H1 (cell line): ENCODE measurements around the gene RPS6KL1. TPM values are rescaled to one million over a fixed set of nuclear protein-coding genes. Genes with fewer than 3 reads are reported as not detected.

ENCODE experiments used
- CTCF ChIA-PET: fragments of 300-600 bp; sonication (Branson Sonifier 250); formaldehyde crosslinking; loops from one replicate; lab custom pipeline; 2021; ENCODE audit not compliant: partially characterized antibody; lab: Charles Lee
- POLR2A ChIA-PET: fragments of 300-600 bp; sonication (Branson Sonifier 250); formaldehyde crosslinking; loops from one replicate; lab custom pipeline; 2021; ENCODE audit warnings: inconsistent platforms; ENCODE audit not compliant: partially characterized antibody; lab: Charles Lee
- DNase-seq, 2 experiments: peaks; one replicate each; pipeline versions ENCODE4 v3.0.0 to v3.0.0-alpha.2; 2010 to 2022; ENCODE audit warnings: low spot score in 2 of 2, low read depth in 1 of 2, mixed read lengths in 1 of 2
- FAIRE-seq: peaks from 2 replicates; lab custom pipeline; 2011; peaks lifted over from hg19 to GRCh38; lab: Jason Lieb, UNC
- H2AFZ ChIP-seq: 2 replicates; pipeline ENCODE4 v1.8.1; 2012; ENCODE audit warnings: low read length, inconsistent platforms
- H2AK5ac ChIP-seq: 2 replicates; pipeline ENCODE4 v1.6.1; 2013; ENCODE audit warnings: low read depth, low read length
- H2BK120ac ChIP-seq: replicated peaks from 2 replicates; pipeline ENCODE3; 2013; ENCODE audit warnings: low read depth, low read length, inconsistent platforms
- H2BK12ac ChIP-seq: 2 replicates; pipeline ENCODE4 v1.6.1; 2013; ENCODE audit warnings: low read depth, low read length
- H2BK15ac ChIP-seq: 2 replicates; pipeline ENCODE4 v1.6.1; 2013; ENCODE audit warnings: low read length
- H2BK20ac ChIP-seq: 2 replicates; pipeline ENCODE4 v1.6.1; 2013; ENCODE audit warnings: low read length
- H2BK5ac ChIP-seq: 2 replicates; pipeline ENCODE4 v1.6.1; 2013; ENCODE audit warnings: low read depth, low read length
- H3K14ac ChIP-seq: 2 replicates; pipeline ENCODE4 v1.6.1; 2013; ENCODE audit warnings: inconsistent platforms; ENCODE audit not compliant: insufficient read length
- H3K18ac ChIP-seq: 2 replicates; pipeline ENCODE4 v1.6.1; 2013; ENCODE audit warnings: low read length; ENCODE audit errors: extremely low read depth
- H3K23ac ChIP-seq: 2 replicates; pipeline ENCODE4 v1.6.1; 2013; ENCODE audit warnings: inconsistent platforms; ENCODE audit not compliant: insufficient read length
- H3K23me2 ChIP-seq: 2 replicates; pipeline ENCODE4 v1.6.1; 2013; ENCODE audit warnings: low read depth, low read length
- H3K27ac ChIP-seq: 2 replicates; pipeline ENCODE4 v1.6.1; 2011; ENCODE audit warnings: low read depth, low read length, inconsistent platforms
- H3K27me3 ChIP-seq, 4 experiments: replicated peaks in 1 of 4; 1 replicate in 1 of 4; 2 replicates in 3 of 4; pipeline versions ENCODE4 v1.6.1 to v1.8.1; 2011 to 2013; ENCODE audit warnings: low read length in 3 of 4, mild to moderate bottlenecking in 3 of 4, inconsistent platforms in 2 of 4, mixed read lengths in 2 of 4, moderate library complexity in 1 of 4; ENCODE audit not compliant: control insufficient read depth in 3 of 4, insufficient read depth in 3 of 4; ENCODE audit errors: extremely low read depth in 1 of 4
- H3K36me3 ChIP-seq, 4 experiments: 2 replicates each; pipeline versions ENCODE4 v1.6.1 to v1.8.1; 2011 to 2013; ENCODE audit warnings: mild to moderate bottlenecking in 4 of 4, low read length in 3 of 4, moderate library complexity in 2 of 4, control low read depth in 1 of 4, inconsistent platforms in 1 of 4; ENCODE audit not compliant: insufficient read depth in 4 of 4, control insufficient read depth in 2 of 4
- H3K4ac ChIP-seq: replicated peaks from 2 replicates; pipeline ENCODE3; 2013; ENCODE audit warnings: low read length, low read depth, mixed read lengths, inconsistent platforms; ENCODE audit not compliant: insufficient read length
- H3K4me1 ChIP-seq, 4 experiments: replicated peaks in 1 of 4; 1 replicate in 1 of 4; 2 replicates in 3 of 4; pipeline versions ENCODE4 v1.6.1 to v1.8.1; 2011 to 2013; ENCODE audit warnings: low read length in 3 of 4, inconsistent platforms in 2 of 4, mixed read lengths in 1 of 4; ENCODE audit not compliant: insufficient read depth in 4 of 4, control insufficient read depth in 3 of 4
- H3K4me2 ChIP-seq, 2 experiments: 2 replicates each; pipeline versions ENCODE4 v1.6.1 to v1.8.1; 2011 to 2013; ENCODE audit warnings: low read depth in 2 of 2, low read length in 2 of 2, control low read depth in 1 of 2, inconsistent platforms in 1 of 2, mild to moderate bottlenecking in 1 of 2; ENCODE audit not compliant: insufficient read depth in 1 of 2
- H3K4me3 ChIP-seq, 4 experiments: fragments of 200-600, 300-600 bp in 1 of 4; sonication (generic), shearing (Covaris generic), sonication (Bioruptor Twin) in 1 of 4; 2 replicates each; pipeline versions ENCODE4 v1.5.1 to v1.8.1; 2011 to 2016; ENCODE audit warnings: low read length in 4 of 4, low read depth in 3 of 4, control low read depth in 2 of 4, inconsistent platforms in 2 of 4, mild to moderate bottlenecking in 2 of 4, mixed read lengths in 1 of 4, moderate library complexity in 1 of 4; ENCODE audit not compliant: insufficient read depth in 2 of 4; ENCODE audit errors: extremely low read depth in 1 of 4
- H3K56ac ChIP-seq: replicated peaks from 2 replicates; pipeline ENCODE3; 2013; ENCODE audit warnings: low read depth, mild to moderate bottlenecking, mixed read lengths, low read length, inconsistent platforms; ENCODE audit not compliant: insufficient read length
- H3K79me1 ChIP-seq: 2 replicates; pipeline ENCODE4 v1.6.1; 2013; ENCODE audit warnings: low read depth, low read length, control low read depth
- H3K79me2 ChIP-seq, 2 experiments: 2 replicates each; pipeline versions ENCODE4 v1.6.1 to v1.8.1; 2012 to 2013; ENCODE audit warnings: low read length in 2 of 2, mild to moderate bottlenecking in 2 of 2, inconsistent platforms in 1 of 2; ENCODE audit not compliant: insufficient read depth in 2 of 2, control insufficient read depth in 1 of 2
- H3K9ac ChIP-seq, 4 experiments: replicated peaks in 1 of 4; 1 replicate in 1 of 4; 2 replicates in 3 of 4; pipeline versions ENCODE4 v1.6.1 to v1.8.1; 2011 to 2013; ENCODE audit warnings: low read depth in 3 of 4, low read length in 3 of 4, control low read depth in 2 of 4, mild to moderate bottlenecking in 2 of 4, moderate library complexity in 2 of 4, inconsistent platforms in 1 of 4; ENCODE audit errors: extremely low read depth in 1 of 4
- H3K9me3 ChIP-seq, 2 experiments: 2 replicates each; pipeline versions ENCODE4 v1.6.1 to v1.8.1; 2012 to 2013; ENCODE audit warnings: mild to moderate bottlenecking in 2 of 2, moderate library complexity in 2 of 2, control low read depth in 1 of 2, inconsistent platforms in 1 of 2, low read depth in 1 of 2, low read length in 1 of 2, mixed read lengths in 1 of 2; ENCODE audit not compliant: insufficient read depth in 2 of 2
- H4K20me1 ChIP-seq, 2 experiments: replicated peaks in 1 of 2; 2 replicates each; pipeline versions ENCODE3 to v1.8.1; 2011 to 2013; ENCODE audit warnings: inconsistent platforms in 2 of 2, low read length in 2 of 2, mild to moderate bottlenecking in 1 of 2; ENCODE audit not compliant: insufficient read depth in 2 of 2, control insufficient read depth in 1 of 2
- H4K5ac ChIP-seq: 2 replicates; pipeline ENCODE4 v1.6.1; 2013; ENCODE audit warnings: low read length, low read depth, mixed read lengths, inconsistent platforms; ENCODE audit not compliant: insufficient read length
- H4K8ac ChIP-seq: 2 replicates; pipeline ENCODE4 v1.8.0; 2013; ENCODE audit warnings: mild to moderate bottlenecking, moderate library complexity, low read length, inconsistent platforms; ENCODE audit not compliant: insufficient read depth; ENCODE audit errors: extremely low read depth
- H4K91ac ChIP-seq: replicated peaks from 2 replicates; pipeline ENCODE3; 2013; ENCODE audit warnings: low read length, mixed read lengths, inconsistent platforms; ENCODE audit not compliant: insufficient read length
- KDM5A ChIP-seq: fragments of 200-600 bp; IDR thresholded peaks from 2 replicates; pipeline ENCODE4 v1.7.1; 2012; ENCODE audit warnings: mild to moderate bottlenecking, low read length, inconsistent platforms, mixed read lengths
- POU5F1 ChIP-seq: IDR thresholded peaks from 2 replicates; pipeline ENCODE4 v1.6.1; 2011; ENCODE audit warnings: low read depth, mild to moderate bottlenecking, low read length, moderate library complexity
- RFX5 ChIP-seq: IDR thresholded peaks from 2 replicates; pipeline ENCODE4 v1.6.1; 2011; ENCODE audit warnings: low read depth, low read length, improper control_type of control experiment, borderline replicate concordance
- SP1 ChIP-seq: IDR thresholded peaks from 2 replicates; pipeline ENCODE4 v1.6.1; 2011; ENCODE audit warnings: low read depth, low read length
- SRF ChIP-seq: IDR thresholded peaks from 2 replicates; pipeline ENCODE4 v1.6.1; 2011; ENCODE audit warnings: mild to moderate bottlenecking, low read depth, low read length, moderate library complexity
- WGBS, 2 experiments: shearing (Covaris generic) in 1 of 2; methylation state at CpG; one replicate each; pipeline versions ENCODE4 v1.1.6 to v1.1.7; 2013 to 2015; ENCODE audit warnings: low lambda C conversion rate in 2 of 2, mixed read lengths in 2 of 2, inconsistent platforms in 1 of 2, low coverage in 1 of 2, missing lambda C conversion rate in 1 of 2; ENCODE audit not compliant: insufficient replicate concordance in 2 of 2, insufficient coverage in 1 of 2, insufficient read length in 1 of 2; ENCODE audit errors: extremely low coverage in 1 of 2, missing lambda C conversion rate in 1 of 2; 5-methylcytosine and 5-hydroxymethylcytosine counted together
- polyA plus RNA-seq, 7 experiments: library from polyadenylated mRNA; depleted of rRNA in 3 of 7; stranded (reverse) in 5 of 7; unstranded in 2 of 7; fragments of >200 nt in 5 of 7; fragments of 200-250 nt in 2 of 7; gene quantifications; 1 replicate in 5 of 7; 2 replicates in 1 of 7; 4 replicates in 1 of 7; pipeline versions ENCODE4 v1.2.1 to v1.2.3, GENCODE V29; 2011 to 2013; ENCODE audit warnings: missing spikeins in 2 of 7, mixed read lengths in 2 of 7
- total RNA-seq: library from RNA; stranded (reverse); fragmentation: NEBNext Ultra II Directional; extraction: Animal tissue kit (Norgen Biotek cat#: 25700); gene quantifications from 2 replicates; pipeline ENCODE4 v1.2.1, GENCODE V29; 2021

The RPS6KL1 gene
- total and polyA plus RNA-seq, 2 of the 8 experiments (the other 6 are each of a cell fraction or from before 2014, with no cell fraction given): 9.8 to 13.8 TPM

GRCh38 chr14:74932401-74932901 lies 9.4 kb upstream of the RPS6KL1 start:
- Histone ChIP-seq H2BK120ac (no peak overlapping the region), H2AFZ (peak overlapping the region; percentile 35; the same call in 1 of the 2 replicates), H3K27ac (no peak overlapping the region), H4K91ac (no peak overlapping the region), H3K79me1 (no peaks in the 10 kb centered on the region), H2BK15ac (no peak overlapping the region), H4K20me1 (no peaks in the 10 kb centered on the region), H2AK5ac (no peak overlapping the region), H4K8ac (no peak overlapping the region), H2BK12ac (no peak overlapping the region), H3K4ac (no peak overlapping the region), H3K4me1 (peaks cover 0 to 5% (median 0%) of the 10 kb centered on the region in 4 experiments; a peak in 1 of 7 replicates), H3K9me3 (no peaks in the 10 kb centered on the region), H3K14ac (no peak overlapping the region), H2BK5ac (no peak overlapping the region), H2BK20ac (no peak overlapping the region), H4K5ac (no peak overlapping the region), H3K4me2 (no peak overlapping the region), H3K23me2 (no peaks in the 10 kb centered on the region), H3K56ac (no peak overlapping the region), H3K4me3 (no peak overlapping the region), H3K9ac (no peak overlapping the region), H3K36me3 (no peaks in the 10 kb centered on the region), H3K79me2 (no peaks in the 10 kb centered on the region), H3K27me3 (no peaks in the 10 kb centered on the region), H3K18ac (peak overlapping the region; percentile 78; the same call in 1 of the 2 replicates), H3K23ac (no peak overlapping the region)
- ChIA-PET POLR2A (interaction anchor here (1.6 kb wide), 1 partner anchor 10 kb away, joined by 5 read pairs; the partner anchor contains the start of gene RPS6KL1), CTCF (interaction anchor here (1.0 to 7.1 kb wide), 2 partner anchors 13 to 16 kb away, joined by 4 to 62 read pairs; no protein-coding TSS in a partner anchor)
- TF ChIP-seq KDM5A: no peak
- no peak for TF ChIP-seq POU5F1
- no peak for TF ChIP-seq SP1
- TF ChIP-seq RFX5: no peak
- no peak for TF ChIP-seq SRF
- WGBS, 2 experiments: 73% methylated on average over 6 of the region's 6 CpGs; no CpG with 5 or more reads in 1 of the 2 experiments
- DNase-seq: no peak
- FAIRE-seq: no peak
